ENCODE measurements around the gene KLHL3. TPM values are rescaled to one million over a fixed set of nuclear protein-coding genes. Genes with fewer than 3 reads are reported as not detected.

The KLHL3 gene
- total RNA-seq, 1 experiment from 2014 or later, result 0.58 TPM

DNA sequence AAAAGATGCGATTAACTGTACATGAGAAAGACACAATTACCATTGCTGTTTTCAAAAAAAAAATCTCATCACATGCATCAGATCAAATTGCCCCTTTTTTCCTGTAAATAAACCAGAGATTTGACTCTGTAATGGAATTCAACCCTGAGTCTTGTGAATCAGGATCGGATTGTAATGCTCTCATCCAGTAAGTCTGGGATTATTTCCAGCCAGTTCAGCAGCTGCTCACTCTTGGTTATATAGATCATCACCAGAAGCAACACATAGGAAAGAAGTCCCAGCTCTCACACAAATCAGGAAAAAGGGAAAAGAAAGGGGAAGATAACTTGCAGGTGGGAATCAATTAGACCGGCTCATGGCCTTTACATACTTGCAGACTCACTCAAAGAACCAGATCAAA, 138.9 kb downstream of the KLHL3 start:
- no TSS peak for BruUV-seq (replicated peaks)
- Histone ChIP-seq H3K4me1 (ENCODE audit: insufficient read depth, low read length, poor library complexity, severe bottlenecking) (peaks cover 8% of the 10 kb centered on the region), H3K36me3 (ENCODE audit: insufficient read depth, low read length, poor library complexity, severe bottlenecking) (no peaks in the 10 kb centered on the region), H3K27ac (ENCODE audit: low read depth, low read length, poor library complexity, severe bottlenecking) (no peak overlapping the region), H3K27me3 (replicated peaks; ENCODE audit: insufficient read depth, low read depth, low read length, poor library complexity) (peaks cover 2% of the 10 kb centered on the region), H3K9me3 (ENCODE audit: low read depth, low read length, poor library complexity, severe bottlenecking) (peaks cover 3% of the 10 kb centered on the region), H3K4me3 (ENCODE audit: low read depth, low read length, poor library complexity, severe bottlenecking) (no peak overlapping the region)
- CTCF ChIA-PET, result no interaction called here
- TF ChIP-seq EZH2 (IDR thresholded peaks at IDR 0.05; ENCODE audit: borderline replicate concordance, low read depth, low read length, poor library complexity, severe bottlenecking), result no peak
- TF ChIP-seq CTCF (conservative IDR thresholded peaks at IDR 0.05; ENCODE audit: low read depth, low read length), result no peak
- DNase-seq (ENCODE audit: low spot score), result no peak
- POLR2A ChIA-PET (ENCODE audit: low non-redundant PET), result no interaction called here
- intact Hi-C loops (cut with micrococcal nuclease; ENCODE audit: unreplicated experiment), result no loop called here

DNA sequence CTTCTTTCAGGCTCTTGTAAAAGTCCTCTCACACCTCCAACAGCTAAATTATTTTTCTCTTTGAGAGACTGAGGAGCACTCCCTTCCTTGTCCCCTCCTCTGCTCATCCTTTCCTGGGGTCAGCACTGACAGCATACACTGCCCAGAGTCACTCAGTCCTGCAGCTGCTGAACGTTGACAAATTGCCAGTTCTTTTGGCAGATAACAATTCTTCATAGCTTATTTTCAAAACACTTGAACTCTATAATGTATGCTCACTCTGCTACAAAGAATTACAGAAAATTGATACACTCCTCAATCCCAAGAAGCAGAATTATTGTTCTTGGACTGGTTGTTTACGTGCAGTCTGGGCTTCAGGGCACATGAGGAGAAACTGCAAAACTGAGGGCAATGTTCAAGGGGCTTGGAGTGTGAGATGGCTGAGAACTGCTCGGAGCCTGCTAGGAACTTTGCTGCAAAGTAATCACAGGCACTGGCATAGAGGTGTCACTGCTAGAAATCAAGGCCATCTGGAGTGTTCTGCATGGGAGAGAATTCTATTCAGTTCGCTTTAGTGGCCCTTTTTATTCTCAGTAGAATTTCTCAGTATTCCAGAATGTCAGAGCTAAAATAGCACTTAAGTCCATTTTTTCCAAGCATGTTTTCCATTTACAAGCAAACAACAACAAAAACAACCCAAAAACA, 140.4 kb downstream of the KLHL3 start:
- ChIA-PET CTCF (no interaction called here), POLR2A (ENCODE audit: low non-redundant PET) (no interaction called here)
- DNase-seq (ENCODE audit: low spot score), result no peak
- Histone ChIP-seq H3K4me3 (ENCODE audit: low read depth, low read length, poor library complexity, severe bottlenecking) (no peak overlapping the region), H3K27ac (ENCODE audit: low read depth, low read length, poor library complexity, severe bottlenecking) (no peak overlapping the region), H3K9me3 (ENCODE audit: low read depth, low read length, poor library complexity, severe bottlenecking) (peaks cover 4% of the 10 kb centered on the region), H3K27me3 (replicated peaks; ENCODE audit: insufficient read depth, low read depth, low read length, poor library complexity) (peaks cover 2% of the 10 kb centered on the region), H3K4me1 (ENCODE audit: insufficient read depth, low read length, poor library complexity, severe bottlenecking) (peaks cover 8% of the 10 kb centered on the region), H3K36me3 (ENCODE audit: insufficient read depth, low read length, poor library complexity, severe bottlenecking) (no peaks in the 10 kb centered on the region)
- no TSS peak for BruUV-seq (replicated peaks)
- TF ChIP-seq CTCF (conservative IDR thresholded peaks at IDR 0.05; ENCODE audit: low read depth, low read length), result no peak
- no peak for TF ChIP-seq EZH2 (IDR thresholded peaks at IDR 0.05; ENCODE audit: borderline replicate concordance, low read depth, low read length, poor library complexity, severe bottlenecking)
- intact Hi-C loops (cut with micrococcal nuclease; ENCODE audit: unreplicated experiment), result no loop called here

DNA sequence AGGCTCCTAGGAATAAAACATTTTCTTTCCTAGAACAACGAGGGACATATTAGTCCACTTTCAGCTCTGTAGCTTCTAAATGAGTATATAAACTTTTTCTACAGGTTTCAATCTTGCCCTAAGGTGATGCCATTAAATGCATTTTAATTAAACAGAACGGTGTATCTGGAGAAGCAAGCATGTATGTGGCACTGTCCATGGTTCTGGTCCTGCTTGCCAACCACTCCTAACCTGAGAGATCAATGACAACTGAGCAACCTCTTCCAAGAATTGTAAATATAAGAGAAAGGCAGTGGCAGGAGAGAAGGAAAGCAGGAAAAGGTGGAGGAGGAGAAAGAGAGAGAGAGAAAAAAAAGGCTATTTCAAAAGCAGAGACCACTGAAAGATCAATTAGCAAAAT, 141.2 kb downstream of the KLHL3 start:
- Histone ChIP-seq H3K9me3 (ENCODE audit: low read depth, low read length, poor library complexity, severe bottlenecking) (peaks cover 4% of the 10 kb centered on the region), H3K4me3 (ENCODE audit: low read depth, low read length, poor library complexity, severe bottlenecking) (no peak overlapping the region), H3K27ac (ENCODE audit: low read depth, low read length, poor library complexity, severe bottlenecking) (no peak overlapping the region), H3K27me3 (replicated peaks; ENCODE audit: insufficient read depth, low read depth, low read length, poor library complexity) (peaks cover 2% of the 10 kb centered on the region), H3K36me3 (ENCODE audit: insufficient read depth, low read length, poor library complexity, severe bottlenecking) (no peaks in the 10 kb centered on the region), H3K4me1 (ENCODE audit: insufficient read depth, low read length, poor library complexity, severe bottlenecking) (peaks cover 8% of the 10 kb centered on the region)
- TF ChIP-seq EZH2 (IDR thresholded peaks at IDR 0.05; ENCODE audit: borderline replicate concordance, low read depth, low read length, poor library complexity, severe bottlenecking), result no peak
- no peak for TF ChIP-seq CTCF (conservative IDR thresholded peaks at IDR 0.05; ENCODE audit: low read depth, low read length)
- no peak for DNase-seq (ENCODE audit: low spot score)
- POLR2A ChIA-PET (ENCODE audit: low non-redundant PET), result no interaction called here
- intact Hi-C loops (cut with micrococcal nuclease; ENCODE audit: unreplicated experiment), result no loop called here
- CTCF ChIA-PET, result no interaction called here
- BruUV-seq (replicated peaks), result no TSS peak

Data from A673 (cell line).